Measurements from ENCODE around the gene FAM163B. TPM values are rescaled to one million over a fixed set of nuclear protein-coding genes. Genes with fewer than 3 reads are reported as not detected.

Gene FAM163B
- total and polyA plus RNA-seq, 2 of the 8 experiments (the other 6 are each of a cell fraction or from before 2014, with no cell fraction given), result 0.63 to 1.0 TPM

- no peak for TF ChIP-seq RXRA (IDR thresholded peaks at IDR 0.05; ENCODE audit: insufficient read depth, low read depth, low read length)
- TF ChIP-seq MAFK (IDR thresholded peaks at IDR 0.05; ENCODE audit: low read depth, low read length), result no peak
- no peak for TF ChIP-seq CREB1 (IDR thresholded peaks at IDR 0.05)
Observed at GRCh38 chr9:133574771-133575170, 34.4 kb downstream of the FAM163B start (continued).

Data from H1 (cell line).